IMR-90 (cell line): ENCODE data around the gene SLC9A9. TPM values are rescaled to one million over a fixed set of nuclear protein-coding genes. Genes with fewer than 3 reads are reported as not detected.

Experiments
- ATAC-seq: fragments of 200-7000 bp; cut with Tn5 transposase; 2 replicates; pipeline ENCODE4 v1.9.1; 2020; ENCODE audit warnings: low read depth, mild to moderate bottlenecking, moderate library complexity
- BruUV-seq: library from RNA; stranded (reverse); fragments of 400-500 nt; replicated peaks from 2 replicates; lab custom pipeline; 2021; lab: Mats Ljungman, UMichigan
- CTCF ChIA-PET: fragments of 300-600 bp; formaldehyde crosslinking; extraction: SDS; loops from one replicate; lab custom pipeline; 2021; ENCODE audit warnings: antibody characterized with exemption; lab: Yijun Ruan, JAX
- POLR2A ChIA-PET: fragments of 300-600 bp; sonication (Branson Sonifier 250); formaldehyde crosslinking; loops from one replicate; lab custom pipeline; 2022; ENCODE audit warnings: antibody characterized with exemption; ENCODE audit not compliant: unreplicated experiment; lab: Charles Lee
- DNase-seq: peaks from one replicate; pipeline ENCODE4 v3.0.0; 2013
- H2AFZ ChIP-seq: replicated peaks from 2 replicates; pipeline ENCODE3; 2013; ENCODE audit warnings: low read length, mild to moderate bottlenecking; ENCODE audit not compliant: poor library complexity
- H2AK5ac ChIP-seq: 2 replicates; pipeline ENCODE4 v1.6.1; 2013; ENCODE audit warnings: low read depth, low read length, inconsistent platforms
- H2AK9ac ChIP-seq: replicated peaks from 2 replicates; pipeline ENCODE3; 2013; ENCODE audit warnings: mild to moderate bottlenecking, low read depth, low read length, moderate library complexity; ENCODE audit not compliant: poor library complexity
- H2BK120ac ChIP-seq: 2 replicates; pipeline ENCODE4 v1.6.1; 2013; ENCODE audit warnings: low read depth, low read length, inconsistent platforms
- H2BK15ac ChIP-seq: 3 replicates; pipeline ENCODE4 v1.6.1; 2013; ENCODE audit warnings: low read depth, low read length, inconsistent platforms
- H2BK20ac ChIP-seq: 2 replicates; pipeline ENCODE4 v1.6.1; 2013; ENCODE audit warnings: low read depth, mild to moderate bottlenecking, inconsistent platforms, low read length, moderate library complexity
- H2BK5ac ChIP-seq: 2 replicates; pipeline ENCODE4 v1.6.1; 2013; ENCODE audit warnings: mild to moderate bottlenecking, low read depth, low read length, inconsistent platforms; ENCODE audit not compliant: poor library complexity, severe bottlenecking
- H3K14ac ChIP-seq: replicated peaks from 2 replicates; pipeline ENCODE4 v1.6.1; 2013; ENCODE audit warnings: low read depth, low read length, inconsistent platforms
- H3K18ac ChIP-seq: 2 replicates; pipeline ENCODE4 v1.6.1; 2013; ENCODE audit warnings: low read depth, low read length, control low read depth
- H3K23ac ChIP-seq: 2 replicates; pipeline ENCODE4 v1.6.1; 2013; ENCODE audit warnings: low read depth, low read length, inconsistent platforms
- H3K27ac ChIP-seq: 2 replicates; pipeline ENCODE4 v1.5.1; 2013; ENCODE audit warnings: mild to moderate bottlenecking, control low read depth, low read length; ENCODE audit not compliant: insufficient read depth
- H3K27me3 ChIP-seq: 2 replicates; pipeline ENCODE4 v1.6.1; 2013; ENCODE audit warnings: low read length; ENCODE audit not compliant: control insufficient read depth, insufficient read depth
- H3K36me3 ChIP-seq: 2 replicates; pipeline ENCODE4 v1.6.1; 2013; ENCODE audit warnings: low read length, mixed read lengths; ENCODE audit not compliant: control insufficient read depth, insufficient read depth
- H3K4ac ChIP-seq: 2 replicates; pipeline ENCODE4 v1.6.1; 2013; ENCODE audit warnings: low read depth, low read length, inconsistent platforms
- H3K4me1 ChIP-seq: 2 replicates; pipeline ENCODE4 v1.6.1; 2013; ENCODE audit warnings: low read length, mixed read lengths; ENCODE audit not compliant: control insufficient read depth, insufficient read depth
- H3K4me2 ChIP-seq: 2 replicates; pipeline ENCODE4 v1.6.1; 2013; ENCODE audit warnings: low read depth, mild to moderate bottlenecking, control low read depth, low read length, moderate library complexity
- H3K4me3 ChIP-seq: 2 replicates; pipeline ENCODE4 v1.5.1; 2013; ENCODE audit warnings: low read depth, mild to moderate bottlenecking, control low read depth, low read length, moderate library complexity; ENCODE audit not compliant: insufficient read depth
- H3K56ac ChIP-seq: 2 replicates; pipeline ENCODE4 v1.6.1; 2013; ENCODE audit warnings: low read length, inconsistent platforms; ENCODE audit not compliant: insufficient read depth; ENCODE audit errors: extremely low read depth
- H3K79me1 ChIP-seq, 2 experiments: 2 replicates each; pipeline ENCODE4 v1.6.1; 2013; ENCODE audit warnings: low read length in 2 of 2, inconsistent platforms in 1 of 2, low read depth in 1 of 2
- H3K9ac ChIP-seq: 2 replicates; pipeline ENCODE4 v1.6.1; 2013; ENCODE audit warnings: low read depth, low read length, control low read depth
- H3K9me1 ChIP-seq: 2 replicates; pipeline ENCODE4 v1.6.1; 2013; ENCODE audit warnings: low read length, inconsistent platforms; ENCODE audit not compliant: insufficient read depth
- H3K9me3 ChIP-seq: 2 replicates; pipeline ENCODE4 v1.6.1; 2013; ENCODE audit warnings: low read length; ENCODE audit not compliant: control insufficient read depth, insufficient read depth
- H4K20me1 ChIP-seq: 2 replicates; pipeline ENCODE4 v1.6.1; 2013; ENCODE audit warnings: low read length, inconsistent platforms; ENCODE audit not compliant: insufficient read depth
- H4K5ac ChIP-seq: 2 replicates; pipeline ENCODE4 v1.6.1; 2013; ENCODE audit warnings: mild to moderate bottlenecking, low read depth, low read length, control low read depth
- H4K8ac ChIP-seq, 2 experiments: 2 replicates each; pipeline ENCODE4 v1.6.1; 2013; ENCODE audit warnings: low read depth in 2 of 2, low read length in 2 of 2, control low read depth in 1 of 2, inconsistent platforms in 1 of 2
- H4K91ac ChIP-seq: 2 replicates; pipeline ENCODE4 v1.6.1; 2013; ENCODE audit warnings: low read depth, low read length, inconsistent platforms; ENCODE audit not compliant: insufficient read depth
- BHLHE40 ChIP-seq: fragments of 150-350 bp; IDR thresholded peaks from 2 replicates; pipeline ENCODE4 v1.6.1; 2016; ENCODE audit warnings: mild to moderate bottlenecking, low read depth, low read length
- CHD1 ChIP-seq: IDR thresholded peaks from 2 replicates; pipeline ENCODE4 v1.6.1; 2012; ENCODE audit warnings: low read depth, low read length, improper control_type of control experiment
- FOS ChIP-seq: fragments of 150-350 bp; IDR thresholded peaks from 2 replicates; pipeline ENCODE4 v1.6.1; 2016; ENCODE audit warnings: low read depth, low read length
- MAZ ChIP-seq: IDR thresholded peaks from 2 replicates; pipeline ENCODE4 v1.6.1; 2012; ENCODE audit warnings: low read depth, mild to moderate bottlenecking, low read length, improper control_type of control experiment, moderate library complexity, borderline replicate concordance
- MXI1 ChIP-seq: IDR thresholded peaks from 2 replicates; pipeline ENCODE4 v1.6.1; 2012; ENCODE audit warnings: low read depth, mild to moderate bottlenecking, low read length, moderate library complexity, borderline replicate concordance
- POLR2A ChIP-seq: IDR thresholded peaks from 2 replicates; pipeline ENCODE4 v1.6.1; 2012; ENCODE audit warnings: mild to moderate bottlenecking, low read depth, low read length
- RFX5 ChIP-seq: IDR thresholded peaks from 2 replicates; pipeline ENCODE4 v1.8.0; 2012; ENCODE audit warnings: low read depth, mild to moderate bottlenecking, low read length, moderate library complexity
- USF2 ChIP-seq: fragments of 150-350 bp; IDR thresholded peaks from 2 replicates; pipeline ENCODE4 v1.6.1; 2017; ENCODE audit warnings: mild to moderate bottlenecking, antibody characterized with exemption, low read length, low read depth
- dilution Hi-C: fragments of 300-500 bp; cut with HindIII; formaldehyde crosslinking; loops from one replicate; pipeline ENCODE4 v1.14.3; 2018; ENCODE audit warnings: low sequenced_read_pairs; ENCODE audit not compliant: unreplicated experiment
- in situ Hi-C: fragments of 300-500 bp; cut with MboI; formaldehyde crosslinking; loops from 3 replicates; pipeline ENCODE4 v1.14.3; 2019; ENCODE audit warnings: low sequenced_read_pairs, inconsistent platforms, mixed read lengths
- intact Hi-C: fragments of 100-400 bp; cut with micrococcal nuclease; formaldehyde crosslinking; loops from 2 replicates; pipeline ENCODE4 v1.10.0; 2022
- polyA plus RNA-seq, 3 experiments: library from polyadenylated mRNA; depleted of rRNA; stranded (reverse); fragments of >200 nt; gene quantifications; 2 replicates each; pipeline ENCODE4 v1.2.3, GENCODE V29; 2012; ENCODE audit warnings: low replicate concordance in 1 of 3
- total RNA-seq: library from RNA; depleted of rRNA; stranded (reverse); fragments of >200 nt; gene quantifications from 2 replicates; pipeline ENCODE4 v1.2.3, GENCODE V29; 2012
- TF ChIP-seq, protein P1 (sequence below): fragments of 150-350 bp; IDR thresholded peaks from 2 replicates; pipeline ENCODE4 v1.6.1; 2016; ENCODE audit warnings: low read depth, mild to moderate bottlenecking, low read length, moderate library complexity, borderline replicate concordance

The SLC9A9 gene
- total and polyA plus RNA-seq, 2 of the 4 experiments (the other 2 are of a cell fraction), result 1.4 to 2.3 TPM

DNA sequence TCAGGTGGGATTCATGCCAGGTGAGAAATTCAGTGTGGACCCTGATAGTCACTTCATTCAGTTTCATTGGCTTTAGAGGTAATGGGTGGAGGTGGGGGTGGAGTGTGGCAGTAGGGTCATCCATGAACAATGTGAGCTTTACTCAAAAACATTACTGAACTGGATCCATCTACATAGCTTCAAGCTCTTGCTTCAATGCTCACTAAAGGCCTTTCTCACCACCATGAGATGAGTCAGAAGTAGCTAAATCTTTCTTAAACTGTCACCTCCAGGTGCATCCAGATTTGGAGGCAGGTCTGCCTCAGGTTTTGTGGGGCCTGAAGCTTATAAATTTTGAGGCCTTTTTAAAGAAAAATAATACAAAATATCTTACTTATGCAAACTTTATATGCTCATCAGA lies 365.1 kb downstream of the SLC9A9 start:
- H3K9me3 ChIP-seq, result no peaks in the 10 kb centered on the region
- no peak overlapping the region for H3K4ac ChIP-seq
- in situ Hi-C loops, result no loop called here

More for the DNA sequence above, 365.1 kb downstream of the SLC9A9 start:
- no peaks in the 10 kb centered on the region for H3K79me1 ChIP-seq
- ATAC-seq (no peak), DNase-seq (no peak)
- 0 out of 2 replicates have a peak, but pooled peaks cover 3% of the 10 kb centered on the region for H3K9me1 ChIP-seq
- H4K91ac ChIP-seq, result no peak overlapping the region
- H3K27me3 ChIP-seq, result no peaks in the 10 kb centered on the region
- intact Hi-C loops (no loop called here), dilution Hi-C loops (no loop called here)
- no peak overlapping the region for H4K5ac ChIP-seq
- H2BK5ac ChIP-seq, result no peak overlapping the region
- no peak overlapping the region for H3K4me3 ChIP-seq
- H3K56ac ChIP-seq, result no peak overlapping the region
- TF ChIP-seq FOS, result no peak
- TF ChIP-seq RFX5, result no peak
- TF ChIP-seq, protein P1, sequence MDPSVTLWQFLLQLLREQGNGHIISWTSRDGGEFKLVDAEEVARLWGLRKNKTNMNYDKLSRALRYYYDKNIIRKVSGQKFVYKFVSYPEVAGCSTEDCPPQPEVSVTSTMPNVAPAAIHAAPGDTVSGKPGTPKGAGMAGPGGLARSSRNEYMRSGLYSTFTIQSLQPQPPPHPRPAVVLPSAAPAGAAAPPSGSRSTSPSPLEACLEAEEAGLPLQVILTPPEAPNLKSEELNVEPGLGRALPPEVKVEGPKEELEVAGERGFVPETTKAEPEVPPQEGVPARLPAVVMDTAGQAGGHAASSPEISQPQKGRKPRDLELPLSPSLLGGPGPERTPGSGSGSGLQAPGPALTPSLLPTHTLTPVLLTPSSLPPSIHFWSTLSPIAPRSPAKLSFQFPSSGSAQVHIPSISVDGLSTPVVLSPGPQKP, result no peak
- no peak for TF ChIP-seq MXI1
- no peak for TF ChIP-seq BHLHE40
- no peak for TF ChIP-seq POLR2A
- TF ChIP-seq USF2, result no peak
- TF ChIP-seq CHD1, result no peak
- TF ChIP-seq MAZ, result no peak
- no peak overlapping the region for H2AFZ ChIP-seq
- no peak overlapping the region for H2BK20ac ChIP-seq
- BruUV-seq, result no TSS peak
- H3K4me2 ChIP-seq, result no peak overlapping the region
- no peak overlapping the region for H3K9ac ChIP-seq
- H2BK120ac ChIP-seq, result no peak overlapping the region
- no peak overlapping the region for H2AK9ac ChIP-seq
- H3K4me1 ChIP-seq, result 0 out of 2 replicates have a peak, but pooled peaks cover 2% of the 10 kb centered on the region
- H3K23ac ChIP-seq, result no peak overlapping the region
- POLR2A ChIA-PET, result no interaction called here
- no peak overlapping the region for H4K8ac ChIP-seq
- no peak overlapping the region for H2AK5ac ChIP-seq
- CTCF ChIA-PET, result interaction anchor here (0.8 kb wide), 1 partner anchor 10 kb away, joined by 3 read pairs; no protein-coding TSS in a partner anchor
- no peaks in the 10 kb centered on the region for H3K36me3 ChIP-seq
- H3K27ac ChIP-seq, result no peak overlapping the region
- H2BK15ac ChIP-seq, result no peak overlapping the region
- no peak overlapping the region for H3K18ac ChIP-seq
- H3K14ac ChIP-seq, result no peak overlapping the region
- no peaks in the 10 kb centered on the region for H4K20me1 ChIP-seq
